PFSK-1 (cell line): ENCODE results near the gene PRSS21.

Experiments used
- FOXP2 ChIP-seq: optimal IDR thresholded peaks from 2 replicates; pipeline ENCODE3; 2011; ENCODE audit warnings: borderline replicate concordance, control low read depth, inconsistent platforms; ENCODE audit not compliant: insufficient read depth; ENCODE audit errors: extremely low read length, extremely low read depth
- POLR2AphosphoS5 ChIP-seq: IDR thresholded peaks from 2 replicates; pipeline ENCODE4 v1.6.1; 2012; ENCODE audit warnings: low read depth, mild to moderate bottlenecking, control low read depth, low read length, moderate library complexity
- TAF1 ChIP-seq: IDR thresholded peaks from 2 replicates; pipeline ENCODE4 v1.6.1; 2012; ENCODE audit warnings: low read length, control low read depth, borderline replicate concordance; ENCODE audit not compliant: insufficient read depth
- TF ChIP-seq, protein P1 (sequence below), 2 experiments: IDR thresholded peaks; 2 replicates each; pipeline versions ENCODE4 v1.6.1 to v1.8.0; 2011 to 2012; ENCODE audit warnings: low read depth in 2 of 2, low read length in 2 of 2, control low read depth in 1 of 2, inconsistent platforms in 1 of 2, mild to moderate bottlenecking in 1 of 2, moderate library complexity in 1 of 2; ENCODE audit not compliant: insufficient read depth in 1 of 2

DNA sequence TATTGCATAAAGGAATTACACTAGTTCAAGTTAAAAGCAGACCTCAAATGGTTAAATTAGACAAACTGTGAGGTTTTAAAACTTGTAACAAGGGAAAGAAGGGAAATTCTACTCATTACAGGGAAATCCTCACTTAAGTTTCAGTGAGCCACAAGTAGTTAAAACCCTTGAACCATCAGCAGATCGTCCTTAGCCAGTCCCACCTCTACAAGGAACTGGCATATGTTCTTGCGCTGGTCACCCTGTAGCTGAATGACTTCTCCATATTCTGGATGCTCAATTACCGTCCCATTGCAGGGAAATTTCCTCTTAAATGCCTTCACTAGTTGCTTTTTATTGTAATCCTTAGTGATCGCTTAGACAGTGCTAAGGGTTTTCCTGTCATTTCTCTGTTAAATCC, 5.5 kb downstream of the PRSS21 start:
- TF ChIP-seq FOXP2 (no peak), POLR2AphosphoS5 (no peak), TAF1 (no peak)
- TF ChIP-seq, protein P1, sequence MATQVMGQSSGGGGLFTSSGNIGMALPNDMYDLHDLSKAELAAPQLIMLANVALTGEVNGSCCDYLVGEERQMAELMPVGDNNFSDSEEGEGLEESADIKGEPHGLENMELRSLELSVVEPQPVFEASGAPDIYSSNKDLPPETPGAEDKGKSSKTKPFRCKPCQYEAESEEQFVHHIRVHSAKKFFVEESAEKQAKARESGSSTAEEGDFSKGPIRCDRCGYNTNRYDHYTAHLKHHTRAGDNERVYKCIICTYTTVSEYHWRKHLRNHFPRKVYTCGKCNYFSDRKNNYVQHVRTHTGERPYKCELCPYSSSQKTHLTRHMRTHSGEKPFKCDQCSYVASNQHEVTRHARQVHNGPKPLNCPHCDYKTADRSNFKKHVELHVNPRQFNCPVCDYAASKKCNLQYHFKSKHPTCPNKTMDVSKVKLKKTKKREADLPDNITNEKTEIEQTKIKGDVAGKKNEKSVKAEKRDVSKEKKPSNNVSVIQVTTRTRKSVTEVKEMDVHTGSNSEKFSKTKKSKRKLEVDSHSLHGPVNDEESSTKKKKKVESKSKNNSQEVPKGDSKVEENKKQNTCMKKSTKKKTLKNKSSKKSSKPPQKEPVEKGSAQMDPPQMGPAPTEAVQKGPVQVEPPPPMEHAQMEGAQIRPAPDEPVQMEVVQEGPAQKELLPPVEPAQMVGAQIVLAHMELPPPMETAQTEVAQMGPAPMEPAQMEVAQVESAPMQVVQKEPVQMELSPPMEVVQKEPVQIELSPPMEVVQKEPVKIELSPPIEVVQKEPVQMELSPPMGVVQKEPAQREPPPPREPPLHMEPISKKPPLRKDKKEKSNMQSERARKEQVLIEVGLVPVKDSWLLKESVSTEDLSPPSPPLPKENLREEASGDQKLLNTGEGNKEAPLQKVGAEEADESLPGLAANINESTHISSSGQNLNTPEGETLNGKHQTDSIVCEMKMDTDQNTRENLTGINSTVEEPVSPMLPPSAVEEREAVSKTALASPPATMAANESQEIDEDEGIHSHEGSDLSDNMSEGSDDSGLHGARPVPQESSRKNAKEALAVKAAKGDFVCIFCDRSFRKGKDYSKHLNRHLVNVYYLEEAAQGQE (IDR thresholded peaks at IDR 0.05; ENCODE audit: insufficient read depth in 1 of 2, low read depth in 2 of 2, low read length in 2 of 2), result no peak
